HCT116 (cell line): Measurements from ENCODE around the gene TRRAP. TPM values are rescaled to one million over a fixed set of nuclear protein-coding genes. Genes with fewer than 3 reads are reported as not detected.

Experiments
- ATAC-seq: fragments of 200-7000 bp; cut with Tn5 transposase; 2 replicates; pipeline ENCODE4 v1.9.1; 2020; ENCODE audit warnings: mild to moderate bottlenecking, moderate library complexity
- BruUV-seq: library from RNA; stranded (reverse); fragments of 400-500 nt; replicated peaks from 2 replicates; lab custom pipeline; 2021; lab: Mats Ljungman, UMichigan
- CTCF ChIA-PET: fragments of 300-600 bp; sonication (Branson Sonifier 250); formaldehyde crosslinking; loops from one replicate; lab custom pipeline; 2021; ENCODE audit warnings: antibody characterized with exemption; lab: Charles Lee
- POLR2A ChIA-PET: fragments of 300-600, 350-600 bp; sonication (Branson Sonifier 250); formaldehyde crosslinking; loops from one replicate; lab custom pipeline; 2021; ENCODE audit warnings: antibody characterized with exemption; lab: Charles Lee
- RAD21 ChIA-PET, 2 experiments: fragments of 300-600 bp; sonication (Branson Sonifier 250); formaldehyde crosslinking; loops; one replicate each; lab custom pipeline; 2023; ENCODE audit warnings: low total read pairs in 2 of 2; ENCODE audit not compliant: uncharacterized antibody in 2 of 2, unreplicated experiment in 2 of 2, low non-redundant PET in 1 of 2; lab: Charles Lee
- DNase-seq: peaks from one replicate; pipeline ENCODE4 v3.0.0-alpha.2; 2010; ENCODE audit warnings: low read depth, low spot score
- H2AFZ ChIP-seq: fragments of 200-600 bp; shearing (Covaris generic), sonication (generic); 2 replicates; pipeline ENCODE4 v1.6.1; 2017; ENCODE audit warnings: low read depth, mixed run types, mixed read lengths, antibody characterized with exemption, low read length; ENCODE audit not compliant: poor library complexity, severe bottlenecking
- H3K27ac ChIP-seq: 2 replicates; pipeline ENCODE4 v1.5.1; 2012; ENCODE audit warnings: low read depth, low read length
- H3K27me3 ChIP-seq: fragments of 200-600 bp; sonication (generic); 2 replicates; pipeline ENCODE4 v1.6.1; 2016; ENCODE audit warnings: mixed run types, low read length, mixed read lengths; ENCODE audit not compliant: insufficient read depth
- H3K36me3 ChIP-seq, 2 experiments: fragments of 200-500 bp in 1 of 2; fragments of 200-600 bp in 1 of 2; sonication (Bioruptor generic) in 1 of 2; sonication (generic) in 1 of 2; 2 replicates each; pipeline versions ENCODE4 v1.5.1 to v1.6.1; 2014 to 2016; ENCODE audit warnings: low read length in 2 of 2, inconsistent platforms in 1 of 2, mixed read lengths in 1 of 2, mixed run types in 1 of 2; ENCODE audit not compliant: insufficient read depth in 2 of 2, control insufficient read depth in 1 of 2
- H3K4me1 ChIP-seq, 2 experiments: fragments of 200-600 bp in 1 of 2; sonication (generic) in 1 of 2; 2 replicates each; pipeline versions ENCODE4 v1.5.1 to v1.6.1; 2012 to 2017; ENCODE audit warnings: low read length in 2 of 2, inconsistent platforms in 1 of 2, mild to moderate bottlenecking in 1 of 2, mixed read lengths in 1 of 2, mixed run types in 1 of 2, moderate library complexity in 1 of 2; ENCODE audit not compliant: insufficient read depth in 2 of 2, control insufficient read depth in 1 of 2
- H3K4me2 ChIP-seq: fragments of 200-600 bp; sonication (generic); 2 replicates; pipeline ENCODE4 v1.6.1; 2017; ENCODE audit warnings: mixed run types, low read length, mixed read lengths
- H3K4me3 ChIP-seq, 2 experiments: fragments of 200-600 bp in 1 of 2; sonication (generic) in 1 of 2; replicated peaks in 1 of 2; 2 replicates each; pipeline ENCODE4 v1.5.1; 2011 to 2016; ENCODE audit warnings: low read length in 2 of 2, control low read depth in 1 of 2, low read depth in 1 of 2, mild to moderate bottlenecking in 1 of 2, mixed read lengths in 1 of 2, mixed run types in 1 of 2
- H3K79me2 ChIP-seq: fragments of 200-600 bp; sonication (generic); 2 replicates; pipeline ENCODE4 v1.6.1; 2017; ENCODE audit warnings: mild to moderate bottlenecking, mixed run types, low read length, moderate library complexity, mixed read lengths; ENCODE audit not compliant: insufficient read depth
- H3K9ac ChIP-seq: fragments of 200-600 bp; sonication (generic); 2 replicates; pipeline ENCODE4 v1.6.1; 2016; ENCODE audit warnings: low read length, mixed read lengths
- H3K9me2 ChIP-seq: fragments of 200-600 bp; sonication (generic), shearing (Covaris generic); 2 replicates; pipeline ENCODE4 v1.6.1; 2017; ENCODE audit warnings: mixed run types, mild to moderate bottlenecking, moderate library complexity; ENCODE audit not compliant: insufficient read depth
- H3K9me3 ChIP-seq, 2 experiments: fragments of 200-500 bp in 1 of 2; fragments of 200-600 bp in 1 of 2; sonication (Bioruptor generic) in 1 of 2; sonication (generic) in 1 of 2; 2 replicates each; pipeline ENCODE4 v1.6.1; 2014 to 2017; ENCODE audit warnings: low read length in 2 of 2, mixed read lengths in 2 of 2, inconsistent platforms in 1 of 2, low read depth in 1 of 2, mild to moderate bottlenecking in 1 of 2, mixed run types in 1 of 2, moderate library complexity in 1 of 2; ENCODE audit not compliant: control insufficient read depth in 1 of 2, insufficient read depth in 1 of 2
- H4K20me1 ChIP-seq: fragments of 200-600 bp; sonication (generic), shearing (Covaris generic); 2 replicates; pipeline ENCODE4 v1.6.1; 2017; ENCODE audit warnings: mixed run types, mild to moderate bottlenecking, moderate library complexity; ENCODE audit not compliant: insufficient read depth
- CBX3 ChIP-seq: IDR thresholded peaks from 2 replicates; pipeline ENCODE4 v1.6.1; 2012; ENCODE audit warnings: low read depth
- CEBPB ChIP-seq: IDR thresholded peaks from 2 replicates; pipeline ENCODE4 v1.6.1; 2012; ENCODE audit warnings: low read depth
- EGR1 ChIP-seq: IDR thresholded peaks from 2 replicates; pipeline ENCODE4 v1.6.1; 2012; ENCODE audit warnings: low read depth
- ELF1 ChIP-seq: IDR thresholded peaks from 2 replicates; pipeline ENCODE4 v1.6.1; 2012; ENCODE audit warnings: low read depth, borderline replicate concordance
- EZH2phosphoT487 ChIP-seq: fragments of 200-600 bp; IDR thresholded peaks from 2 replicates; pipeline ENCODE4 v1.6.1; 2018; ENCODE audit warnings: antibody characterized with exemption, borderline replicate concordance
- POLR2A ChIP-seq: IDR thresholded peaks from 2 replicates; pipeline ENCODE4 v1.7.0; 2011; ENCODE audit warnings: borderline replicate concordance; ENCODE audit not compliant: insufficient read depth, insufficient read length; ENCODE audit errors: extremely low read depth
- POLR2AphosphoS5 ChIP-seq: IDR thresholded peaks from 2 replicates; pipeline ENCODE4 v1.6.1; 2011; ENCODE audit warnings: mild to moderate bottlenecking, low read depth, low read length, moderate library complexity
- RAD21 ChIP-seq: IDR thresholded peaks from 2 replicates; pipeline ENCODE4 v1.6.1; 2012; ENCODE audit warnings: low read depth, mild to moderate bottlenecking
- SRF ChIP-seq: IDR thresholded peaks from 2 replicates; pipeline ENCODE4 v1.6.1; 2012; ENCODE audit warnings: low read depth
- YY1 ChIP-seq: IDR thresholded peaks from 2 replicates; pipeline ENCODE4 v1.6.1; 2011; ENCODE audit warnings: low read length, low read depth, moderate library complexity, mild to moderate bottlenecking; ENCODE audit not compliant: insufficient replicate concordance; ENCODE audit errors: extremely low read depth
- ZFX ChIP-seq: fragments of 450-650 bp; IDR thresholded peaks from 2 replicates; pipeline ENCODE4 v1.6.1; 2017
- ZNF274 ChIP-seq: fragments of 200-500 bp; sonication (Bioruptor generic); IDR thresholded peaks from 2 replicates; pipeline ENCODE4 v1.6.1; 2014; ENCODE audit warnings: mild to moderate bottlenecking, low read depth, low read length, inconsistent platforms
- intact Hi-C: fragments of 100-400 bp; cut with micrococcal nuclease; formaldehyde crosslinking; loops from 2 replicates; pipeline ENCODE4 v1.10.0; 2022
- total RNA-seq: library from RNA; stranded (reverse); gene quantifications from one replicate; pipeline ENCODE4 v1.2.1, GENCODE V29; 2021; ENCODE audit not compliant: unreplicated experiment
- TF ChIP-seq, protein P1 (sequence below): IDR thresholded peaks from 2 replicates; pipeline ENCODE4 v1.6.1; 2012; ENCODE audit warnings: low read depth
- TF ChIP-seq, protein P2 (sequence below): IDR thresholded peaks from 2 replicates; pipeline ENCODE4 v1.6.1; 2012

TRRAP gene
- total RNA-seq, 1 experiment from 2014 or later, result 44.5 TPM

DNA sequence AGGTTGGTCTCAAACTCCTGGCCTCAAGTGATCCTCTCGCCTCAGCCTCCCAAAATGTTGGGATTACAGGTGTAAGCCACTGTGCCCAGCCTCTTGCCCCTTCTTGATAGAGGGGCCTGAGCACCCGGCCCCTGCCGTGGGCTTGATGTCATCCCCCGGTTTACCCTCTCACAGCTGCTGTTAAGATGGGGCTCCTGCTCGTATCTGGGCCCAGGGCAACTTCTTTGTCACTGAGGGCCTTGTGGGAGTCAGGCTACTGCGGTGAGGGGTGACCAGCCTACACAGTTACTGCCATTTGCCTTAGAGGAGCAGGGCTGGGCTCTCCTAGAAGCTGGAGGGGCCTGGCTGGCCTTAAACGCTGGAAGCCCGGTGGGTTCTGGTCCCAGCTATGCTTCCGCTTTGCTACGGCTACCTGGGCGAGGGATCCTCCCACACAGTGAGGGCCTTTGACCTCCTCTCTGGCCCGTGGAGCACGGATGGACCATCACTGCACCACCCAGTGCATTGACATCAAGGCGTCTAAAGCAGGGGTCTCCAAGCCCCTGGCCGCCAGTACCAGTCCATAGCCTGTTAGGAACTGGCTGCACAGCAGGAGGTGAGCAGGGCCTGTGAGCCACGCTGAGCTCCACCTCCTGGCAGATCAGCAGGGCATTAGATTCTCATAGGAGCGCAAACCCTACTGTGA lies 7.4 kb upstream of the TRRAP start:
- H3K9me3 ChIP-seq, result no peaks in the 10 kb centered on the region
- POLR2A ChIA-PET, result no interaction called here

DNA sequence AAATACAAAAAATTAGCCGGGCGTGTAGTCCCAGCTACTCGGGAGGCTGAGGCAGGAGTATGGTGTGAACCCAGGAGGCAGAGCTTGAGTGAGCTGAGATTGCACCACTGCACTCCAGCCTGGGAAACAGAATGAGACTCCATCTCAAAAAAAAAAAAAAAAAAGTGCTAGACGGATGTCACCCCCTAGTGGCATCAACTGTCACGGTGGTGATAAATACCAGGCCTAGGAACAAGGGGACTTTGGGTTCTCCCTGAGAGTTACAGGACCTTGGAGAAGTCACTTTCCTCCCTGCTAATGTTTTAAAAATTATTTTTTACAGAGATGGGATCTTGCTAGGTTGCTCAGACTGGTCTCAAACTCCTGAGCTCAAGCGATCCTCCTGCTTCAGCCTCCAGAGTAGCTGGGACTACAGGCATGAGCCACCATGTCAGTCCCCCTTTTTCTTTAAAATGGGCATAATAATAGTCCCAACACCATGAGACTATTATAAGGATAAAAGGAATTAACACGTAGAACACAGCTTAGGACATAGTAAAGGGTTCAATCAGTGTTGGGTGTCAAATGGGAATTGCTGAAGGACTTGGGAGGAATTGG lies 5.9 kb upstream of the TRRAP start:
- H3K9me3 ChIP-seq, result no peaks in the 10 kb centered on the region
- peaks cover 18 to 35% of the 10 kb centered on the region in 2 experiments for H3K4me1 ChIP-seq
- peak overlapping the region; percentile 95 for H2AFZ ChIP-seq
- RAD21 ChIA-PET, result interaction anchor here (0.6 to 1.3 kb wide), 4 partner anchors 39 to 451 kb away, joined by 3 to 5 read pairs (median 4); no protein-coding TSS in a partner anchor
- no TSS peak for BruUV-seq
- no peak overlapping the region for H3K27ac ChIP-seq
- H3K9me2 ChIP-seq, result no peaks in the 10 kb centered on the region
- no peak overlapping the region for H3K9ac ChIP-seq
- H3K4me2 ChIP-seq, result no peak overlapping the region
- no peak for DNase-seq
- CTCF ChIA-PET, result interaction anchor here (0.6 to 2.5 kb wide), 4 partner anchors 11 to 410 kb away, joined by 3 to 10 read pairs (median 3); no protein-coding TSS in a partner anchor
- ATAC-seq, result peak; percentile 65
- H3K36me3 ChIP-seq, result no peaks in the 10 kb centered on the region
- no peaks in the 10 kb centered on the region for H3K79me2 ChIP-seq
- no peak overlapping the region for H3K4me3 ChIP-seq
- no peaks in the 10 kb centered on the region for H4K20me1 ChIP-seq
- no peaks in the 10 kb centered on the region for H3K27me3 ChIP-seq
- intact Hi-C loops, result no loop called here
- POLR2A ChIA-PET, result no interaction called here
- TF ChIP-seq SRF, result no peak
- no peak for TF ChIP-seq ZNF274
- no peak for TF ChIP-seq EZH2phosphoT487
- TF ChIP-seq, protein P1, sequence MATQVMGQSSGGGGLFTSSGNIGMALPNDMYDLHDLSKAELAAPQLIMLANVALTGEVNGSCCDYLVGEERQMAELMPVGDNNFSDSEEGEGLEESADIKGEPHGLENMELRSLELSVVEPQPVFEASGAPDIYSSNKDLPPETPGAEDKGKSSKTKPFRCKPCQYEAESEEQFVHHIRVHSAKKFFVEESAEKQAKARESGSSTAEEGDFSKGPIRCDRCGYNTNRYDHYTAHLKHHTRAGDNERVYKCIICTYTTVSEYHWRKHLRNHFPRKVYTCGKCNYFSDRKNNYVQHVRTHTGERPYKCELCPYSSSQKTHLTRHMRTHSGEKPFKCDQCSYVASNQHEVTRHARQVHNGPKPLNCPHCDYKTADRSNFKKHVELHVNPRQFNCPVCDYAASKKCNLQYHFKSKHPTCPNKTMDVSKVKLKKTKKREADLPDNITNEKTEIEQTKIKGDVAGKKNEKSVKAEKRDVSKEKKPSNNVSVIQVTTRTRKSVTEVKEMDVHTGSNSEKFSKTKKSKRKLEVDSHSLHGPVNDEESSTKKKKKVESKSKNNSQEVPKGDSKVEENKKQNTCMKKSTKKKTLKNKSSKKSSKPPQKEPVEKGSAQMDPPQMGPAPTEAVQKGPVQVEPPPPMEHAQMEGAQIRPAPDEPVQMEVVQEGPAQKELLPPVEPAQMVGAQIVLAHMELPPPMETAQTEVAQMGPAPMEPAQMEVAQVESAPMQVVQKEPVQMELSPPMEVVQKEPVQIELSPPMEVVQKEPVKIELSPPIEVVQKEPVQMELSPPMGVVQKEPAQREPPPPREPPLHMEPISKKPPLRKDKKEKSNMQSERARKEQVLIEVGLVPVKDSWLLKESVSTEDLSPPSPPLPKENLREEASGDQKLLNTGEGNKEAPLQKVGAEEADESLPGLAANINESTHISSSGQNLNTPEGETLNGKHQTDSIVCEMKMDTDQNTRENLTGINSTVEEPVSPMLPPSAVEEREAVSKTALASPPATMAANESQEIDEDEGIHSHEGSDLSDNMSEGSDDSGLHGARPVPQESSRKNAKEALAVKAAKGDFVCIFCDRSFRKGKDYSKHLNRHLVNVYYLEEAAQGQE, result no peak
- TF ChIP-seq EGR1, result no peak
- no peak for TF ChIP-seq CEBPB
- no peak for TF ChIP-seq POLR2AphosphoS5
- no peak for TF ChIP-seq POLR2A
- TF ChIP-seq YY1, result no peak
- TF ChIP-seq, protein P2, sequence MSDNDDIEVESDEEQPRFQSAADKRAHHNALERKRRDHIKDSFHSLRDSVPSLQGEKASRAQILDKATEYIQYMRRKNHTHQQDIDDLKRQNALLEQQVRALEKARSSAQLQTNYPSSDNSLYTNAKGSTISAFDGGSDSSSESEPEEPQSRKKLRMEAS, result no peak
- no peak for TF ChIP-seq ZFX
- TF ChIP-seq RAD21, result peak; percentile 56

More for the DNA sequence above, 7.4 kb upstream of the TRRAP start:
- Histone ChIP-seq H2AFZ (no peak overlapping the region), H3K27me3 (no peaks in the 10 kb centered on the region), H3K4me1 (peaks cover 18 to 34% of the 10 kb centered on the region in 2 experiments), H4K20me1 (no peaks in the 10 kb centered on the region), H3K4me2 (peak overlapping the region; percentile 57), H3K79me2 (no peaks in the 10 kb centered on the region), H3K4me3 (no peak overlapping the region), H3K9ac (no peak overlapping the region), H3K27ac (no peak overlapping the region), H3K36me3 (no peaks in the 10 kb centered on the region), H3K9me2 (no peaks in the 10 kb centered on the region)
- intact Hi-C loops, result no loop called here
- ATAC-seq (no peak), DNase-seq (no peak)
- ChIA-PET CTCF (interaction anchor here (0.6 to 2.5 kb wide), 4 partner anchors 9 to 450 kb away, joined by 3 to 10 read pairs (median 4); no protein-coding TSS in a partner anchor), RAD21 (no interaction called here)
- TF ChIP-seq ELF1 (no peak), CBX3 (no peak), ZFX (no peak)
- BruUV-seq, result no TSS peak
